H1 (cell line): ENCODE measurements around the gene NSUN6. TPM values are rescaled to one million over a fixed set of nuclear protein-coding genes. Genes with fewer than 3 reads are reported as not detected.

Experiments
- CTCF ChIA-PET: fragments of 300-600 bp; sonication (Branson Sonifier 250); formaldehyde crosslinking; loops from one replicate; lab custom pipeline; 2021; ENCODE audit not compliant: partially characterized antibody; lab: Charles Lee
- POLR2A ChIA-PET: fragments of 300-600 bp; sonication (Branson Sonifier 250); formaldehyde crosslinking; loops from one replicate; lab custom pipeline; 2021; ENCODE audit warnings: inconsistent platforms; ENCODE audit not compliant: partially characterized antibody; lab: Charles Lee
- DNase-seq, 2 experiments: peaks; one replicate each; pipeline versions ENCODE4 v3.0.0 to v3.0.0-alpha.2; 2010 to 2022; ENCODE audit warnings: low spot score in 2 of 2, low read depth in 1 of 2, mixed read lengths in 1 of 2
- FAIRE-seq: peaks from 2 replicates; lab custom pipeline; 2011; peaks lifted over from hg19 to GRCh38; lab: Jason Lieb, UNC
- H2AFZ ChIP-seq: 2 replicates; pipeline ENCODE4 v1.8.1; 2012; ENCODE audit warnings: low read length, inconsistent platforms
- H2AK5ac ChIP-seq: 2 replicates; pipeline ENCODE4 v1.6.1; 2013; ENCODE audit warnings: low read depth, low read length
- H2BK120ac ChIP-seq: replicated peaks from 2 replicates; pipeline ENCODE3; 2013; ENCODE audit warnings: low read depth, low read length, inconsistent platforms
- H2BK12ac ChIP-seq: 2 replicates; pipeline ENCODE4 v1.6.1; 2013; ENCODE audit warnings: low read depth, low read length
- H2BK15ac ChIP-seq: 2 replicates; pipeline ENCODE4 v1.6.1; 2013; ENCODE audit warnings: low read length
- H2BK20ac ChIP-seq: 2 replicates; pipeline ENCODE4 v1.6.1; 2013; ENCODE audit warnings: low read length
- H2BK5ac ChIP-seq: 2 replicates; pipeline ENCODE4 v1.6.1; 2013; ENCODE audit warnings: low read depth, low read length
- H3K14ac ChIP-seq: 2 replicates; pipeline ENCODE4 v1.6.1; 2013; ENCODE audit warnings: inconsistent platforms; ENCODE audit not compliant: insufficient read length
- H3K18ac ChIP-seq: 2 replicates; pipeline ENCODE4 v1.6.1; 2013; ENCODE audit warnings: low read length; ENCODE audit errors: extremely low read depth
- H3K23ac ChIP-seq: 2 replicates; pipeline ENCODE4 v1.6.1; 2013; ENCODE audit warnings: inconsistent platforms; ENCODE audit not compliant: insufficient read length
- H3K23me2 ChIP-seq: 2 replicates; pipeline ENCODE4 v1.6.1; 2013; ENCODE audit warnings: low read depth, low read length
- H3K27ac ChIP-seq: 2 replicates; pipeline ENCODE4 v1.6.1; 2011; ENCODE audit warnings: low read depth, low read length, inconsistent platforms
- H3K27me3 ChIP-seq, 4 experiments: replicated peaks in 1 of 4; 1 replicate in 1 of 4; 2 replicates in 3 of 4; pipeline versions ENCODE4 v1.6.1 to v1.8.1; 2011 to 2013; ENCODE audit warnings: low read length in 3 of 4, mild to moderate bottlenecking in 3 of 4, inconsistent platforms in 2 of 4, mixed read lengths in 2 of 4, moderate library complexity in 1 of 4; ENCODE audit not compliant: control insufficient read depth in 3 of 4, insufficient read depth in 3 of 4; ENCODE audit errors: extremely low read depth in 1 of 4
- H3K36me3 ChIP-seq, 4 experiments: 2 replicates each; pipeline versions ENCODE4 v1.6.1 to v1.8.1; 2011 to 2013; ENCODE audit warnings: mild to moderate bottlenecking in 4 of 4, low read length in 3 of 4, moderate library complexity in 2 of 4, control low read depth in 1 of 4, inconsistent platforms in 1 of 4; ENCODE audit not compliant: insufficient read depth in 4 of 4, control insufficient read depth in 2 of 4
- H3K4ac ChIP-seq: replicated peaks from 2 replicates; pipeline ENCODE3; 2013; ENCODE audit warnings: low read length, low read depth, mixed read lengths, inconsistent platforms; ENCODE audit not compliant: insufficient read length
- H3K4me1 ChIP-seq, 4 experiments: replicated peaks in 1 of 4; 1 replicate in 1 of 4; 2 replicates in 3 of 4; pipeline versions ENCODE4 v1.6.1 to v1.8.1; 2011 to 2013; ENCODE audit warnings: low read length in 3 of 4, inconsistent platforms in 2 of 4, mixed read lengths in 1 of 4; ENCODE audit not compliant: insufficient read depth in 4 of 4, control insufficient read depth in 3 of 4
- H3K4me2 ChIP-seq, 2 experiments: 2 replicates each; pipeline versions ENCODE4 v1.6.1 to v1.8.1; 2011 to 2013; ENCODE audit warnings: low read depth in 2 of 2, low read length in 2 of 2, control low read depth in 1 of 2, inconsistent platforms in 1 of 2, mild to moderate bottlenecking in 1 of 2; ENCODE audit not compliant: insufficient read depth in 1 of 2
- H3K4me3 ChIP-seq, 4 experiments: fragments of 200-600, 300-600 bp in 1 of 4; sonication (generic), shearing (Covaris generic), sonication (Bioruptor Twin) in 1 of 4; 2 replicates each; pipeline versions ENCODE4 v1.5.1 to v1.8.1; 2011 to 2016; ENCODE audit warnings: low read length in 4 of 4, low read depth in 3 of 4, control low read depth in 2 of 4, inconsistent platforms in 2 of 4, mild to moderate bottlenecking in 2 of 4, mixed read lengths in 1 of 4, moderate library complexity in 1 of 4; ENCODE audit not compliant: insufficient read depth in 2 of 4; ENCODE audit errors: extremely low read depth in 1 of 4
- H3K56ac ChIP-seq: replicated peaks from 2 replicates; pipeline ENCODE3; 2013; ENCODE audit warnings: low read depth, mild to moderate bottlenecking, mixed read lengths, low read length, inconsistent platforms; ENCODE audit not compliant: insufficient read length
- H3K79me1 ChIP-seq: 2 replicates; pipeline ENCODE4 v1.6.1; 2013; ENCODE audit warnings: low read depth, low read length, control low read depth
- H3K79me2 ChIP-seq, 2 experiments: 2 replicates each; pipeline versions ENCODE4 v1.6.1 to v1.8.1; 2012 to 2013; ENCODE audit warnings: low read length in 2 of 2, mild to moderate bottlenecking in 2 of 2, inconsistent platforms in 1 of 2; ENCODE audit not compliant: insufficient read depth in 2 of 2, control insufficient read depth in 1 of 2
- H3K9ac ChIP-seq, 4 experiments: replicated peaks in 1 of 4; 1 replicate in 1 of 4; 2 replicates in 3 of 4; pipeline versions ENCODE4 v1.6.1 to v1.8.1; 2011 to 2013; ENCODE audit warnings: low read depth in 3 of 4, low read length in 3 of 4, control low read depth in 2 of 4, mild to moderate bottlenecking in 2 of 4, moderate library complexity in 2 of 4, inconsistent platforms in 1 of 4; ENCODE audit errors: extremely low read depth in 1 of 4
- H3K9me3 ChIP-seq, 2 experiments: 2 replicates each; pipeline versions ENCODE4 v1.6.1 to v1.8.1; 2012 to 2013; ENCODE audit warnings: mild to moderate bottlenecking in 2 of 2, moderate library complexity in 2 of 2, control low read depth in 1 of 2, inconsistent platforms in 1 of 2, low read depth in 1 of 2, low read length in 1 of 2, mixed read lengths in 1 of 2; ENCODE audit not compliant: insufficient read depth in 2 of 2
- H4K20me1 ChIP-seq, 2 experiments: replicated peaks in 1 of 2; 2 replicates each; pipeline versions ENCODE3 to v1.8.1; 2011 to 2013; ENCODE audit warnings: inconsistent platforms in 2 of 2, low read length in 2 of 2, mild to moderate bottlenecking in 1 of 2; ENCODE audit not compliant: insufficient read depth in 2 of 2, control insufficient read depth in 1 of 2
- H4K5ac ChIP-seq: 2 replicates; pipeline ENCODE4 v1.6.1; 2013; ENCODE audit warnings: low read length, low read depth, mixed read lengths, inconsistent platforms; ENCODE audit not compliant: insufficient read length
- H4K8ac ChIP-seq: 2 replicates; pipeline ENCODE4 v1.8.0; 2013; ENCODE audit warnings: mild to moderate bottlenecking, moderate library complexity, low read length, inconsistent platforms; ENCODE audit not compliant: insufficient read depth; ENCODE audit errors: extremely low read depth
- H4K91ac ChIP-seq: replicated peaks from 2 replicates; pipeline ENCODE3; 2013; ENCODE audit warnings: low read length, mixed read lengths, inconsistent platforms; ENCODE audit not compliant: insufficient read length
- ASH2L ChIP-seq: fragments of 200-600, 300-600 bp; sonication (generic); IDR thresholded peaks from one replicate; pipeline ENCODE4 v1.7.1; 2017; ENCODE audit warnings: low read length
- CEBPB ChIP-seq: IDR thresholded peaks from 2 replicates; pipeline ENCODE4 v1.6.1; 2012; ENCODE audit warnings: low read depth, low read length
- CHD2 ChIP-seq: IDR thresholded peaks from 2 replicates; pipeline ENCODE4 v1.6.1; 2012; ENCODE audit warnings: low read length, improper control_type of control experiment
- CREB1 ChIP-seq: IDR thresholded peaks from 2 replicates; pipeline ENCODE4 v1.6.1; 2012; ENCODE audit warnings: inconsistent platforms
- GABPA ChIP-seq: IDR thresholded peaks from 2 replicates; pipeline ENCODE4 v1.6.1; 2011; ENCODE audit warnings: mild to moderate bottlenecking, low read length, moderate library complexity, borderline replicate concordance; ENCODE audit not compliant: insufficient read depth
- GTF2F1 ChIP-seq: IDR thresholded peaks from 2 replicates; pipeline ENCODE4 v1.6.1; 2012; ENCODE audit warnings: low read depth, low read length, improper control_type of control experiment, borderline replicate concordance
- HDAC2 ChIP-seq, 2 experiments: fragments of 300-600 bp in 1 of 2; sonication (generic) in 1 of 2; IDR thresholded peaks; 2 replicates each; pipeline ENCODE4 v1.6.1; 2011 to 2012; ENCODE audit warnings: low read depth in 2 of 2, low read length in 2 of 2, mild to moderate bottlenecking in 2 of 2, moderate library complexity in 2 of 2, borderline replicate concordance in 1 of 2, inconsistent platforms in 1 of 2
- MAX ChIP-seq: IDR thresholded peaks from 2 replicates; pipeline ENCODE4 v1.6.1; 2012; ENCODE audit warnings: inconsistent platforms
- NANOG ChIP-seq: IDR thresholded peaks from 2 replicates; pipeline ENCODE4 v1.6.1; 2011; ENCODE audit warnings: low read length, low read depth, mild to moderate bottlenecking, inconsistent platforms; ENCODE audit not compliant: insufficient read depth, poor library complexity, severe bottlenecking
- NRF1 ChIP-seq: IDR thresholded peaks from 2 replicates; pipeline ENCODE4 v1.6.1; 2011; ENCODE audit warnings: mild to moderate bottlenecking, low read depth, low read length, improper control_type of control experiment
- RBBP5 ChIP-seq: IDR thresholded peaks from 2 replicates; pipeline ENCODE4 v1.7.1; 2012; ENCODE audit warnings: low read depth, mild to moderate bottlenecking, inconsistent platforms, low read length, moderate library complexity, borderline replicate concordance
- SIN3A ChIP-seq, 2 experiments: IDR thresholded peaks in 1 of 2; conservative IDR thresholded peaks in 1 of 2; 2 replicates each; pipeline ENCODE4 v1.6.1; 2011 to 2012; ENCODE audit warnings: low read length in 2 of 2, improper control_type of control experiment in 1 of 2, low read depth in 1 of 2, mild to moderate bottlenecking in 1 of 2
- SP1 ChIP-seq: IDR thresholded peaks from 2 replicates; pipeline ENCODE4 v1.6.1; 2011; ENCODE audit warnings: low read depth, low read length
- YY1 ChIP-seq: IDR thresholded peaks from 2 replicates; pipeline ENCODE4 v1.6.1; 2011; ENCODE audit warnings: low read depth, mild to moderate bottlenecking, low read length
- ZNF274 ChIP-seq: IDR thresholded peaks from 2 replicates; pipeline ENCODE4 v1.7.0; 2012; ENCODE audit warnings: low read length, borderline replicate concordance; ENCODE audit errors: extremely low read depth
- WGBS, 2 experiments: shearing (Covaris generic) in 1 of 2; methylation state at CpG; one replicate each; pipeline versions ENCODE4 v1.1.6 to v1.1.7; 2013 to 2015; ENCODE audit warnings: low lambda C conversion rate in 2 of 2, mixed read lengths in 2 of 2, inconsistent platforms in 1 of 2, low coverage in 1 of 2, missing lambda C conversion rate in 1 of 2; ENCODE audit not compliant: insufficient replicate concordance in 2 of 2, insufficient coverage in 1 of 2, insufficient read length in 1 of 2; ENCODE audit errors: extremely low coverage in 1 of 2, missing lambda C conversion rate in 1 of 2; 5-methylcytosine and 5-hydroxymethylcytosine counted together
- polyA plus RNA-seq, 7 experiments: library from polyadenylated mRNA; depleted of rRNA in 3 of 7; stranded (reverse) in 5 of 7; unstranded in 2 of 7; fragments of >200 nt in 5 of 7; fragments of 200-250 nt in 2 of 7; gene quantifications; 1 replicate in 5 of 7; 2 replicates in 1 of 7; 4 replicates in 1 of 7; pipeline versions ENCODE4 v1.2.1 to v1.2.3, GENCODE V29; 2011 to 2013; ENCODE audit warnings: missing spikeins in 2 of 7, mixed read lengths in 2 of 7
- total RNA-seq: library from RNA; stranded (reverse); fragmentation: NEBNext Ultra II Directional; extraction: Animal tissue kit (Norgen Biotek cat#: 25700); gene quantifications from 2 replicates; pipeline ENCODE4 v1.2.1, GENCODE V29; 2021

NSUN6 gene
- total and polyA plus RNA-seq, 2 of the 8 experiments (the other 6 are each of a cell fraction or from before 2014, with no cell fraction given): 5.9 to 14.4 TPM

GRCh38 chr10:18647151-18647550, 4.2 kb downstream of the NSUN6 start:
- WGBS, 2 experiments: 92% methylated on average over 2 of the region's 2 CpGs; no CpG with 5 or more reads in 1 of the 2 experiments
- no peak for FAIRE-seq
- POLR2A ChIA-PET: no interaction called here
- TF ChIP-seq CHD2 (no peak), GTF2F1 (no peak), ZNF274 (no peak), CREB1 (no peak), GABPA (no peak), CEBPB (no peak), HDAC2 (IDR thresholded peaks at IDR 0.05; ENCODE audit: borderline replicate concordance in 1 of 2, low read depth in 2 of 2, low read length in 2 of 2) (no peak), NRF1 (no peak), RBBP5 (no peak), YY1 (no peak), SIN3A (conservative IDR thresholded peaks at IDR 0.05 in 1 of 2, IDR thresholded peaks at IDR 0.05 in 1 of 2; ENCODE audit: low read depth in 1 of 2, low read length in 2 of 2) (no peak), ASH2L (no peak), NANOG (no peak), MAX (no peak), SP1 (no peak)

More at GRCh38 chr10:18647151-18647550, 4.2 kb downstream of the NSUN6 start:
- H3K56ac ChIP-seq: no peak overlapping the region
- DNase-seq: no peak
- H2AK5ac ChIP-seq: no peak overlapping the region
- H3K27ac ChIP-seq: no peak overlapping the region
- no peak overlapping the region for H3K23ac ChIP-seq
- no peaks in the 10 kb centered on the region; a peak in 2 of 7 replicates for H3K4me1 ChIP-seq
- no peaks in the 10 kb centered on the region for H3K9me3 ChIP-seq
- no peak overlapping the region for H4K91ac ChIP-seq
- H2BK5ac ChIP-seq: no peak overlapping the region
- no peak overlapping the region for H3K18ac ChIP-seq
- H2BK12ac ChIP-seq: no peak overlapping the region
- peaks cover 5% of the 10 kb centered on the region; the same call in 1 of the 2 replicates for H3K23me2 ChIP-seq
- H3K4ac ChIP-seq: no peak overlapping the region
- H3K4me3 ChIP-seq: no peak overlapping the region
- no peak overlapping the region for H3K9ac ChIP-seq
- no peak overlapping the region for H2BK15ac ChIP-seq
- H2BK120ac ChIP-seq: no peak overlapping the region
- no peak overlapping the region for H4K8ac ChIP-seq
- no peak overlapping the region for H2BK20ac ChIP-seq
- H3K36me3 ChIP-seq: peaks cover 0 to 21% (median 0%) of the 10 kb centered on the region in 4 experiments; a peak in 3 of 8 replicates
- H3K27me3 ChIP-seq: no peaks in the 10 kb centered on the region
- CTCF ChIA-PET: no interaction called here
- H3K79me2 ChIP-seq: peaks cover 0 to 36% of the 10 kb centered on the region in 2 experiments; a peak in 2 of 4 replicates
- no peaks in the 10 kb centered on the region for H4K20me1 ChIP-seq
- no peak overlapping the region for H3K14ac ChIP-seq
- H3K4me2 ChIP-seq: no peak overlapping the region
- no peak overlapping the region for H4K5ac ChIP-seq
- no peaks in the 10 kb centered on the region; the same call in 1 of the 2 replicates for H3K79me1 ChIP-seq
- no peak overlapping the region for H2AFZ ChIP-seq
